HepG2 (cell line): ENCODE data around the gene TCFL5. TPM values are rescaled to one million over a fixed set of nuclear protein-coding genes. Genes with fewer than 3 reads are reported as not detected.

ENCODE experiments used
- ATF1 ChIP-seq: IDR thresholded peaks from 2 replicates; pipeline ENCODE4 v1.6.1; 2016; ENCODE audit warnings: mild to moderate bottlenecking, control low read depth
- ATF4 ChIP-seq, 2 experiments: fragments of 450-650 bp in 1 of 2; sonication (generic) in 1 of 2; formaldehyde crosslinking; IDR thresholded peaks; 2 replicates each; pipeline versions ENCODE4 v1.5.0 to v1.8.0; 2020 to 2022; ENCODE audit warnings: mild to moderate bottlenecking in 1 of 2, missing genetic modification reagents in 1 of 2
- BCL6 ChIP-seq: IDR thresholded peaks from 2 replicates; pipeline ENCODE4 v1.6.1; 2016; ENCODE audit warnings: missing genetic modification reagents, missing compliant biosample characterization
- CBX2 ChIP-seq, 2 experiments: fragments of 200-600 bp in 1 of 2; sonication (generic); formaldehyde crosslinking in 1 of 2; IDR thresholded peaks; 2 replicates each; pipeline versions ENCODE4 v1.7.0 to v1.8.1; 2018 to 2022; ENCODE audit warnings: low read depth in 2 of 2, low read length in 1 of 2, mild to moderate bottlenecking in 1 of 2, missing genetic modification reagents in 1 of 2
- CCDC6 ChIP-seq: sonication (generic); formaldehyde crosslinking; IDR thresholded peaks from 2 replicates; pipeline ENCODE4 v1.8.1; 2022; ENCODE audit warnings: mild to moderate bottlenecking, missing genetic modification reagents, moderate library complexity
- CEBPB ChIP-seq: IDR thresholded peaks from 2 replicates; pipeline ENCODE4 v1.6.1; 2011; ENCODE audit warnings: low read depth, low read length, improper control_type of control experiment, borderline replicate concordance
- CREBL2 ChIP-seq: sonication (generic); formaldehyde crosslinking; IDR thresholded peaks from 2 replicates; pipeline ENCODE4 v1.8.1; 2023; ENCODE audit warnings: missing genetic modification reagents, mild to moderate bottlenecking, borderline replicate concordance
- DR1 ChIP-seq: sonication (generic); formaldehyde crosslinking; IDR thresholded peaks from 2 replicates; pipeline ENCODE4 v1.8.0; 2021; ENCODE audit warnings: mild to moderate bottlenecking, missing genetic modification reagents, inconsistent platforms
- EP300 ChIP-seq, 3 experiments: sonication (generic) in 1 of 3; formaldehyde crosslinking in 1 of 3; IDR thresholded peaks; 2 replicates each; pipeline versions ENCODE4 v1.5.1 to v1.6.1; 2011 to 2020; ENCODE audit warnings: low read depth in 2 of 3, low read length in 2 of 3, borderline replicate concordance in 1 of 3, improper control_type of control experiment in 1 of 3, mild to moderate bottlenecking in 1 of 3, missing genetic modification reagents in 1 of 3, moderate library complexity in 1 of 3
- FLYWCH1 ChIP-seq: sonication (generic); formaldehyde crosslinking; IDR thresholded peaks from 2 replicates; pipeline ENCODE4 v1.8.1; 2023; ENCODE audit warnings: mild to moderate bottlenecking, missing genetic modification reagents
- HNRNPUL1 ChIP-seq: fragments of 200-400 bp; formaldehyde crosslinking; IDR thresholded peaks from 2 replicates; pipeline ENCODE4 v1.6.1; 2017; ENCODE audit warnings: low read depth, mild to moderate bottlenecking, low read length, moderate library complexity
- MIER3 ChIP-seq: IDR thresholded peaks from 2 replicates; pipeline ENCODE4 v1.6.1; 2016; ENCODE audit warnings: missing compliant biosample characterization, borderline replicate concordance
- POLR2AphosphoS5 ChIP-seq: IDR thresholded peaks from 2 replicates; pipeline ENCODE4 v1.6.1; 2012; ENCODE audit warnings: low read depth, low read length
- RAD51 ChIP-seq: fragments of 450-650 bp; IDR thresholded peaks from 2 replicates; pipeline ENCODE4 v1.6.1; 2016; ENCODE audit warnings: borderline replicate concordance
- SNAPC5 ChIP-seq: sonication (generic); formaldehyde crosslinking; IDR thresholded peaks from 2 replicates; pipeline ENCODE4 v1.8.1; 2023; ENCODE audit warnings: mild to moderate bottlenecking, missing genetic modification reagents, borderline replicate concordance
- SP5 ChIP-seq: IDR thresholded peaks from 2 replicates; pipeline ENCODE4 v1.6.1; 2016; ENCODE audit warnings: low read depth, borderline replicate concordance
- SRSF4 ChIP-seq: fragments of 200-400 bp; formaldehyde crosslinking; IDR thresholded peaks from one replicate; pipeline ENCODE4 v1.6.1; 2018; ENCODE audit warnings: mild to moderate bottlenecking, low read depth, low read length, moderate library complexity; ENCODE audit not compliant: poor library complexity, severe bottlenecking
- ZBTB7A ChIP-seq: sonication (generic); formaldehyde crosslinking; IDR thresholded peaks from 2 replicates; pipeline ENCODE4 v1.8.0; 2022; ENCODE audit warnings: mild to moderate bottlenecking, missing genetic modification reagents
- ZNF101 ChIP-seq: sonication (generic); formaldehyde crosslinking; IDR thresholded peaks from 2 replicates; pipeline ENCODE4 v1.4.0; 2020; ENCODE audit warnings: mild to moderate bottlenecking, low read depth, missing genetic modification reagents, borderline replicate concordance
- ZNF30 ChIP-seq: sonication (generic); formaldehyde crosslinking; IDR thresholded peaks from 2 replicates; pipeline ENCODE4 v1.5.0; 2020; ENCODE audit warnings: mild to moderate bottlenecking, missing genetic modification reagents
- ZNF543 ChIP-seq: sonication (generic); formaldehyde crosslinking; IDR thresholded peaks from 2 replicates; pipeline ENCODE4 v1.4.0; 2020; ENCODE audit warnings: mild to moderate bottlenecking, missing genetic modification reagents
- ZNF605 ChIP-seq: sonication (generic); formaldehyde crosslinking; IDR thresholded peaks from 2 replicates; pipeline ENCODE4 v1.8.0; 2022; ENCODE audit warnings: mild to moderate bottlenecking, missing genetic modification reagents
- ZNF749 ChIP-seq: sonication (generic); formaldehyde crosslinking; IDR thresholded peaks from 2 replicates; pipeline ENCODE4 v1.8.0; 2022; ENCODE audit warnings: mild to moderate bottlenecking, missing genetic modification reagents, moderate library complexity, borderline replicate concordance
- ZNF784 ChIP-seq: sonication (generic); formaldehyde crosslinking; IDR thresholded peaks from 2 replicates; pipeline ENCODE4 v1.5.1; 2020; ENCODE audit warnings: missing genetic modification reagents, mild to moderate bottlenecking, borderline replicate concordance
- ZNF883 ChIP-seq: sonication (generic); formaldehyde crosslinking; IDR thresholded peaks from 2 replicates; pipeline ENCODE4 v1.5.1; 2020; ENCODE audit warnings: mild to moderate bottlenecking, missing genetic modification reagents; ENCODE audit errors: not compliant biosample characterization
- ZZZ3 ChIP-seq: sonication (generic); formaldehyde crosslinking; IDR thresholded peaks from 2 replicates; pipeline ENCODE4 v1.4.0; 2020; ENCODE audit warnings: missing genetic modification reagents, mild to moderate bottlenecking, borderline replicate concordance
- polyA plus RNA-seq, 8 experiments: library from polyadenylated mRNA; depleted of rRNA in 3 of 8; stranded (reverse) in 7 of 8; unstranded in 1 of 8; fragments of >200 nt; fragmentation: Illumina TruSeq in 4 of 8; extraction: Trizol in 4 of 8; gene quantifications; 2 replicates each; pipeline versions ENCODE4 v1.2.1 to v1.2.3, GENCODE V29; 2011 to 2016; ENCODE audit warnings: low read depth in 4 of 8, missing spikeins in 1 of 8, mixed read lengths in 1 of 8; ENCODE audit not compliant: insufficient read depth in 1 of 8
- total RNA-seq, 5 experiments: library from RNA; depleted of rRNA; stranded (reverse); fragments of >200 nt; fragmentation: Illumina TruSeq; extraction: Trizol; gene quantifications; 2 replicates each; pipeline ENCODE4 v1.2.3, GENCODE V29; 2016; ENCODE audit warnings: low read depth in 1 of 5

Gene TCFL5
- total and polyA plus RNA-seq, 2 of the 13 experiments (the other 11 are each of a cell fraction or from before 2014, with no cell fraction given): 14.8 to 20.0 TPM

- TF ChIP-seq HNRNPUL1 (no peak), ZNF543 (CRISPR knock-in tag) (peak; percentile 70; the same call in 1 of the 2 replicates), SRSF4 (no peak), SNAPC5 (CRISPR knock-in tag) (no peak), FLYWCH1 (CRISPR knock-in tag) (no peak), SP5 (CRISPR knock-in tag) (no peak), POLR2AphosphoS5 (peak; percentile 58), EP300 (IDR thresholded peaks at IDR 0.05; ENCODE audit: low read depth in 2 of 2, low read length in 2 of 2) (peak in 1 of 2 experiments; percentile 57; a peak in 1 of 4 replicates), EP300 (CRISPR knock-in tag; IDR thresholded peaks at IDR 0.05; ENCODE audit: borderline replicate concordance) (no peak), ATF4 (CRISPR knock-in tag; IDR thresholded peaks at IDR 0.05) (no peak), MIER3 (CRISPR knock-in tag) (peak; percentile 36; the same call in 1 of the 2 replicates), ZZZ3 (CRISPR knock-in tag) (peak; percentile 69; the same call in 1 of the 2 replicates), ATF1 (CRISPR knock-in tag) (no peak), BCL6 (CRISPR knock-in tag) (peak; percentile 37; the same call in 1 of the 2 replicates), CCDC6 (no peak), ZNF101 (CRISPR knock-in tag) (no peak), CBX2 (IDR thresholded peaks at IDR 0.05; ENCODE audit: low read depth, low read length) (no peak), CBX2 (CRISPR knock-in tag; IDR thresholded peaks at IDR 0.05; ENCODE audit: low read depth) (no peak), ZNF605 (CRISPR knock-in tag) (peak; percentile 70; the same call in 1 of the 2 replicates), ZBTB7A (CRISPR knock-in tag) (no peak), RAD51 (no peak), ZNF883 (CRISPR knock-in tag) (no peak), CREBL2 (CRISPR knock-in tag) (no peak), CEBPB (no peak), DR1 (CRISPR knock-in tag) (no peak), ZNF749 (CRISPR knock-in tag) (no peak), ZNF30 (no peak), ZNF784 (CRISPR knock-in tag) (no peak)
These were observed 14.1 kb upstream of the TCFL5 start (continued) for GRCh38 chr20:62875419-62876361.
